ENCODE results near the gene PTPN1. TPM values are rescaled to one million over a fixed set of nuclear protein-coding genes. Genes with fewer than 3 reads are reported as not detected.

Gene PTPN1
- total and polyA plus RNA-seq, 10 of the 15 experiments (the other 5 are each of a cell fraction or from before 2014, with no cell fraction given): 15.9 to 74.7 (median 43.9) TPM

DNA sequence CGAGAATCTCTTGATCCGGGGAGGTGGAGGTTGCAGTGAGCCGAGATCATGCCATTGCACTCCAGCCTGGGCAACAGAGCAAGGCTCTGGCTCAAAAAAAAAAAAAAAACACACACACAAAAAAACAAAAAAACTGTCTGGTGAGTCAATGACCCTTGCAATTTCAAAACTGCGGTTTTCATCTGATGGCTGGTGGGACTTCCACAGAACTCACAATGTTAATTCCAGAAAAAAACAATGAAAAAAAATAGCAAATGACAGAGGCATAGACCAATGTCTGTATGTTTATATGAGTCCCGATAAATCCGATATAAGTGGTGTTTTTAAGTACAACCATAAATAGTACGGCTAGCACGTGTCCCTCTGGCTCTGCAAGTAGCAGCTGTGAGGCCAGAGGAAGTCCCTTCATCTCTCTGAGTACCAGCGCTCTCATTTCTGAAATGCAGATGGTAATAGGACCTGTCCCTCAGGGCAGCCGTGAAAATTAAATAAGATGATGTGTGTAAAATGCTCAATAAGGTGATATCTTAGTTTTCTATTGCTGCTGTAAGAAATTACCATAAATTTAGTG is 21.9 kb upstream of the PTPN1 start (continued):
- TF ChIP-seq SPI1 (IDR thresholded peaks at IDR 0.05; ENCODE audit: borderline replicate concordance, insufficient read depth, low read depth, low read length) (peak; percentile 37; the same call in 1 of the 2 replicates), BHLHE40 (IDR thresholded peaks at IDR 0.05; ENCODE audit: borderline replicate concordance in 1 of 2, low read depth in 2 of 2, low read length in 1 of 2) (peak; percentile 60 to 73; a peak in 3 of 4 replicates), TCF3 (IDR thresholded peaks at IDR 0.05; ENCODE audit: borderline replicate concordance, insufficient read depth, low read depth, low read length) (peak; percentile 39; the same call in 1 of the 2 replicates), CBFB (IDR thresholded peaks at IDR 0.05; ENCODE audit: low read depth) (peak; percentile 45; the same call in 1 of the 2 replicates), ZNF274 (IDR thresholded peaks at IDR 0.05; ENCODE audit: insufficient read depth, insufficient read length) (no peak), ZNF622 (IDR thresholded peaks at IDR 0.05) (no peak), CREM (IDR thresholded peaks at IDR 0.05; ENCODE audit: low read depth) (0 out of 2 replicates have a peak, but pooled peaks have one; percentile 36), WRNIP1 (IDR thresholded peaks at IDR 0.05; ENCODE audit: borderline replicate concordance, low read depth, low read length) (no peak)
- TF ChIP-seq, protein P1, sequence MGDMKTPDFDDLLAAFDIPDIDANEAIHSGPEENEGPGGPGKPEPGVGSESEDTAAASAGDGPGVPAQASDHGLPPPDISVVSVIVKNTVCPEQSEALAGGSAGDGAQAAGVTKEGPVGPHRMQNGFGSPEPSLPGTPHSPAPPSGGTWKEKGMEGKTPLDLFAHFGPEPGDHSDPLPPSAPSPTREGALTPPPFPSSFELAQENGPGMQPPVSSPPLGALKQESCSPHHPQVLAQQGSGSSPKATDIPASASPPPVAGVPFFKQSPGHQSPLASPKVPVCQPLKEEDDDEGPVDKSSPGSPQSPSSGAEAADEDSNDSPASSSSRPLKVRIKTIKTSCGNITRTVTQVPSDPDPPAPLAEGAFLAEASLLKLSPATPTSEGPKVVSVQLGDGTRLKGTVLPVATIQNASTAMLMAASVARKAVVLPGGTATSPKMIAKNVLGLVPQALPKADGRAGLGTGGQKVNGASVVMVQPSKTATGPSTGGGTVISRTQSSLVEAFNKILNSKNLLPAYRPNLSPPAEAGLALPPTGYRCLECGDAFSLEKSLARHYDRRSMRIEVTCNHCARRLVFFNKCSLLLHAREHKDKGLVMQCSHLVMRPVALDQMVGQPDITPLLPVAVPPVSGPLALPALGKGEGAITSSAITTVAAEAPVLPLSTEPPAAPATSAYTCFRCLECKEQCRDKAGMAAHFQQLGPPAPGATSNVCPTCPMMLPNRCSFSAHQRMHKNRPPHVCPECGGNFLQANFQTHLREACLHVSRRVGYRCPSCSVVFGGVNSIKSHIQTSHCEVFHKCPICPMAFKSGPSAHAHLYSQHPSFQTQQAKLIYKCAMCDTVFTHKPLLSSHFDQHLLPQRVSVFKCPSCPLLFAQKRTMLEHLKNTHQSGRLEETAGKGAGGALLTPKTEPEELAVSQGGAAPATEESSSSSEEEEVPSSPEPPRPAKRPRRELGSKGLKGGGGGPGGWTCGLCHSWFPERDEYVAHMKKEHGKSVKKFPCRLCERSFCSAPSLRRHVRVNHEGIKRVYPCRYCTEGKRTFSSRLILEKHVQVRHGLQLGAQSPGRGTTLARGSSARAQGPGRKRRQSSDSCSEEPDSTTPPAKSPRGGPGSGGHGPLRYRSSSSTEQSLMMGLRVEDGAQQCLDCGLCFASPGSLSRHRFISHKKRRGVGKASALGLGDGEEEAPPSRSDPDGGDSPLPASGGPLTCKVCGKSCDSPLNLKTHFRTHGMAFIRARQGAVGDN (IDR thresholded peaks at IDR 0.05): 0 out of 2 replicates have a peak, but pooled peaks have one; percentile 49

Data from GM12878 (cell line).